PFSK-1 (cell line): Measurements from ENCODE around the gene PTGER4. TPM values are rescaled to one million over a fixed set of nuclear protein-coding genes. Genes with fewer than 3 reads are reported as not detected.

Experiments used
- FOXP2 ChIP-seq: optimal IDR thresholded peaks from 2 replicates; pipeline ENCODE3; 2011; ENCODE audit warnings: borderline replicate concordance, control low read depth, inconsistent platforms; ENCODE audit not compliant: insufficient read depth; ENCODE audit errors: extremely low read length, extremely low read depth
- POLR2AphosphoS5 ChIP-seq: IDR thresholded peaks from 2 replicates; pipeline ENCODE4 v1.6.1; 2012; ENCODE audit warnings: low read depth, mild to moderate bottlenecking, control low read depth, low read length, moderate library complexity
- SIN3A ChIP-seq: IDR thresholded peaks from 2 replicates; pipeline ENCODE4 v1.6.1; 2012; ENCODE audit warnings: mild to moderate bottlenecking, low read length, moderate library complexity, borderline replicate concordance; ENCODE audit not compliant: insufficient read depth
- TAF1 ChIP-seq: IDR thresholded peaks from 2 replicates; pipeline ENCODE4 v1.6.1; 2012; ENCODE audit warnings: low read length, control low read depth, borderline replicate concordance; ENCODE audit not compliant: insufficient read depth
- polyA plus RNA-seq: library from polyadenylated mRNA; unstranded; fragments of >200 nt; gene quantifications from one replicate; pipeline ENCODE4 v1.2.1, GENCODE V29; 2012; ENCODE audit warnings: low read depth, missing spikeins; ENCODE audit not compliant: insufficient read length
- TF ChIP-seq, protein P1 (sequence below), 2 experiments: IDR thresholded peaks; 2 replicates each; pipeline versions ENCODE4 v1.6.1 to v1.8.0; 2011 to 2012; ENCODE audit warnings: low read depth in 2 of 2, low read length in 2 of 2, control low read depth in 1 of 2, inconsistent platforms in 1 of 2, mild to moderate bottlenecking in 1 of 2, moderate library complexity in 1 of 2; ENCODE audit not compliant: insufficient read depth in 1 of 2

PTGER4 gene
- polyA plus RNA-seq: 2.4 TPM

DNA sequence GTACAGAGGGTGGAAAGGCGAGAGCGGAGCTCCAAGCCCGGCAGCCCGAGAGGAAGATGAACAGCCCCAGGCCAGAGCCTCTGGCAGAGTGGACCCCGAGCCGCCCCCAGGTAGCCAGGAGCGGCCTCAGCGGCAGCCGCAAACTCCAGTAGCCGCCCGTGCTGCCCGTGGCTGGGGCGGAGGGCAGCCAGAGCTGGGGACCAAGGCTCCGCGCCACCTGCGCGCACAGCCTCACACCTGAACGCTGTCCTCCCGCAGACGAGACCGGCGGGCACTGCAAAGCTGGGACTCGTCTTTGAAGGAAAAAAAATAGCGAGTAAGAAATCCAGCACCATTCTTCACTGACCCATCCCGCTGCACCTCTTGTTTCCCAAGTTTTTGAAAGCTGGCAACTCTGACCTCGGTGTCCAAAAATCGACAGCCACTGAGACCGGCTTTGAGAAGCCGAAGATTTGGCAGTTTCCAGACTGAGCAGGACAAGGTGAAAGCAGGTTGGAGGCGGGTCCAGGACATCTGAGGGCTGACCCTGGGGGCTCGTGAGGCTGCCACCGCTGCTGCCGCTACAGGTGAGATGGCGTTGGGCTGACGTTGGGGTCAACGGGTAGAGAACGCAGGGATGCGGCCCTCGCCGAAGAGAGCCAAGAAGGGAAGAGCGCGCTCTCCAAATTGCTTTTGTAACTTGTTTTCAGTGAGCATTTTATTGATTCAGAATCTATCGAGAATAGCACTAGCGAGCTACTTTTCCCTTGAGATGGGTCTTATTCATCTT, at the start of gene PTGER4:
Gene PTGER4, plus strand, starts transcription at position 3 of the 769 bp plus-strand sequence. CDS start 1,079 bp downstream, outside the sequence.
- TF ChIP-seq POLR2AphosphoS5: peak; percentile 80
- TF ChIP-seq FOXP2: no peak
- TF ChIP-seq, protein P1, sequence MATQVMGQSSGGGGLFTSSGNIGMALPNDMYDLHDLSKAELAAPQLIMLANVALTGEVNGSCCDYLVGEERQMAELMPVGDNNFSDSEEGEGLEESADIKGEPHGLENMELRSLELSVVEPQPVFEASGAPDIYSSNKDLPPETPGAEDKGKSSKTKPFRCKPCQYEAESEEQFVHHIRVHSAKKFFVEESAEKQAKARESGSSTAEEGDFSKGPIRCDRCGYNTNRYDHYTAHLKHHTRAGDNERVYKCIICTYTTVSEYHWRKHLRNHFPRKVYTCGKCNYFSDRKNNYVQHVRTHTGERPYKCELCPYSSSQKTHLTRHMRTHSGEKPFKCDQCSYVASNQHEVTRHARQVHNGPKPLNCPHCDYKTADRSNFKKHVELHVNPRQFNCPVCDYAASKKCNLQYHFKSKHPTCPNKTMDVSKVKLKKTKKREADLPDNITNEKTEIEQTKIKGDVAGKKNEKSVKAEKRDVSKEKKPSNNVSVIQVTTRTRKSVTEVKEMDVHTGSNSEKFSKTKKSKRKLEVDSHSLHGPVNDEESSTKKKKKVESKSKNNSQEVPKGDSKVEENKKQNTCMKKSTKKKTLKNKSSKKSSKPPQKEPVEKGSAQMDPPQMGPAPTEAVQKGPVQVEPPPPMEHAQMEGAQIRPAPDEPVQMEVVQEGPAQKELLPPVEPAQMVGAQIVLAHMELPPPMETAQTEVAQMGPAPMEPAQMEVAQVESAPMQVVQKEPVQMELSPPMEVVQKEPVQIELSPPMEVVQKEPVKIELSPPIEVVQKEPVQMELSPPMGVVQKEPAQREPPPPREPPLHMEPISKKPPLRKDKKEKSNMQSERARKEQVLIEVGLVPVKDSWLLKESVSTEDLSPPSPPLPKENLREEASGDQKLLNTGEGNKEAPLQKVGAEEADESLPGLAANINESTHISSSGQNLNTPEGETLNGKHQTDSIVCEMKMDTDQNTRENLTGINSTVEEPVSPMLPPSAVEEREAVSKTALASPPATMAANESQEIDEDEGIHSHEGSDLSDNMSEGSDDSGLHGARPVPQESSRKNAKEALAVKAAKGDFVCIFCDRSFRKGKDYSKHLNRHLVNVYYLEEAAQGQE (IDR thresholded peaks at IDR 0.05; ENCODE audit: insufficient read depth in 1 of 2, low read depth in 2 of 2, low read length in 2 of 2): no peak
- TF ChIP-seq TAF1: peak; percentile 56; the same call in 1 of the 2 replicates
- no peak for TF ChIP-seq SIN3A

DNA sequence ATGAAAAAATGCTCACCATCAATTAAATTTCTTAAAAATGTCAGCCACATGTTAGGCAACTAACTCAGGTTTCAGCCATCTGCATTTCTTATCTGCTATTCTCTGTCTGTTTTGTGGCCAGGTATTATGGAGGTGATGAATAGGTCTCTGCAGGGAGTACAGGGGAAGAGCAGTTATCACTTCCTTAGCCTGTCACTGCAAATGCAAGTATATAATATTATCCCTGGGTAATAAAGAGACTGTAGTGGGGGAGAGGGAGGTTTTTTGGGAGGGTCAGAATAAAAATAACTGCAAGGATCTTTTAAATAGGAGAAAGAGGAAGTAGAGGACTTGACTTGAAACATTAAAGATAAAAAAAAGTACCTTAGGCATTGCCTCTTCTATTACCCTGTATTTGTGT, 49.6 kb upstream of the PTGER4 start:
- TF ChIP-seq TAF1 (no peak), SIN3A (no peak), POLR2AphosphoS5 (no peak), FOXP2 (no peak)
- TF ChIP-seq, protein P1 (IDR thresholded peaks at IDR 0.05; ENCODE audit: insufficient read depth in 1 of 2, low read depth in 2 of 2, low read length in 2 of 2): no peak

DNA sequence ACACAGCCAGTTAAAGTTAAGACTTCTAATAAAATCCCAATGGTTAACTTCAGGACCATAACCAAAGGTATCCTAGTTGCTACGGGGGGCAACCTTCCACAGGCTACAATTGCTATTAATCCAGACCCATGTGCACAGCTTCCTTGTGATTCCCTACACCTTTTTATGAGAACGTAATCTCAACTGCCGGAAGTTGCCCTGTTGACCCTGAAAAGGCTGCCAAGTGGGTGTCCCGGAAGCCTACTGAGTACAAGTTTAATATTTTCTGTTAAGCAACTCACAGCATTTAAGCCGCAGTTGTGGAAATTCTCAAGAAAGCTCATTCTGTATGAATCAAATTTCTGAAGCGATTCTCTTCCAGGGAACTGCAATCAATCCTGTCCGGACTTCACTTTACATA, 48.5 kb upstream of the PTGER4 start:
- TF ChIP-seq POLR2AphosphoS5 (no peak), FOXP2 (no peak), TAF1 (no peak), SIN3A (no peak)
- TF ChIP-seq, protein P1 (IDR thresholded peaks at IDR 0.05; ENCODE audit: insufficient read depth in 1 of 2, low read depth in 2 of 2, low read length in 2 of 2): no peak

DNA sequence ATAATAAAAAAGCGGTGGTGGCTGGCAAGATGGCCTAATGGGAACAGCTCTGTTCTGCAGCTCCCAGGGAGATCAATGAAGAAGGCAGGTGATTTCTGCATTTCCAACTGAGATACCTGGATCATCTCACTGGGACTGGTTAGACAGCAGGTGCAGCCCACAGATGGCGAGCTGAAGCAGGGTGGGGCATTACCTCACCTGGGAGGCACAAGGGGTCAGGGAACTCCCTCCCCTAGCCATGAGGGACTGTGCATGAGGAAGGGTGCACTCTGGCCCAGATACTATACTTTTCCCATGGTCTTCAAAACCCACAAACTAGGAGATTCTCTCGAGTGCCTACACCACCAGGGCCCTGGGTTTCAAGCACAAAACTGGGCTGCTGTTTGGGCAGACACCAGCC, 45.6 kb upstream of the PTGER4 start:
- TF ChIP-seq SIN3A (no peak), FOXP2 (no peak)

DNA sequence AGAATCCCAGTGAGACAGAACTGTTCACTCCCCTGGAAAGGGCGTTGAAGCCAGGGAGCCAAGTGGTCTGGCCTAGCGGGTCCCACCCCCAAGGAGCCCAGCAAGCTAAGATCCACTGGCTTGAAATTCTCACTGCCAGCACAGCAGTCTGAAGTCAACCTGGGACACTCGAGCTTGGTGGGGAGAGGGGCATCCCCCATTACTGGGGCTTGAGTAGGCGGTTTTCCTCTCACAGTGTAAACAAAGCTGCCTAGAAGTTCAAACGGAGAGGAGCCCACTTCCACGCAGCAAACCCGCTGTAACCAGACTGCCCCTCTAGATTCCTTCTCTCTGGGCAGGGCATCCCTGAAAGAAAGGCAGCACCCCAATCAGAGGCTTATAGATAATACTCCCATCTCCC, 45.1 kb upstream of the PTGER4 start:
- TF ChIP-seq SIN3A: no peak
- TF ChIP-seq, protein P1 (IDR thresholded peaks at IDR 0.05; ENCODE audit: insufficient read depth in 1 of 2, low read depth in 2 of 2, low read length in 2 of 2): no peak
- no peak for TF ChIP-seq FOXP2
- no peak for TF ChIP-seq POLR2AphosphoS5
- TF ChIP-seq TAF1: no peak
